ENCODE results near the gene CACNA2D4.

- TF ChIP-seq CTCF (IDR thresholded peaks at IDR 0.05; ENCODE audit: low read length) (no peak), EZH2phosphoT487 (IDR thresholded peaks at IDR 0.05; ENCODE audit: low read length) (no peak), EZH2 (optimal IDR thresholded peaks at IDR 0.05; ENCODE audit: low read depth, low read length) (no peak)
Observed at GRCh38 chr12:1846421-1847405, 71.7 kb downstream of the CACNA2D4 start.
